HCT116 (cell line): ENCODE measurements around the gene GLRA3. TPM values are rescaled to one million over a fixed set of nuclear protein-coding genes. Genes with fewer than 3 reads are reported as not detected.

Source experiments
- ATAC-seq: fragments of 200-7000 bp; cut with Tn5 transposase; 2 replicates; pipeline ENCODE4 v1.9.1; 2020; ENCODE audit warnings: mild to moderate bottlenecking, moderate library complexity
- BruUV-seq: library from RNA; stranded (reverse); fragments of 400-500 nt; replicated peaks from 2 replicates; lab custom pipeline; 2021; lab: Mats Ljungman, UMichigan
- CTCF ChIA-PET: fragments of 300-600 bp; sonication (Branson Sonifier 250); formaldehyde crosslinking; loops from one replicate; lab custom pipeline; 2021; ENCODE audit warnings: antibody characterized with exemption; lab: Charles Lee
- POLR2A ChIA-PET: fragments of 300-600, 350-600 bp; sonication (Branson Sonifier 250); formaldehyde crosslinking; loops from one replicate; lab custom pipeline; 2021; ENCODE audit warnings: antibody characterized with exemption; lab: Charles Lee
- RAD21 ChIA-PET, 2 experiments: fragments of 300-600 bp; sonication (Branson Sonifier 250); formaldehyde crosslinking; loops; one replicate each; lab custom pipeline; 2023; ENCODE audit warnings: low total read pairs in 2 of 2; ENCODE audit not compliant: uncharacterized antibody in 2 of 2, unreplicated experiment in 2 of 2, low non-redundant PET in 1 of 2; lab: Charles Lee
- DNase-seq: peaks from one replicate; pipeline ENCODE4 v3.0.0-alpha.2; 2010; ENCODE audit warnings: low read depth, low spot score
- H2AFZ ChIP-seq: fragments of 200-600 bp; shearing (Covaris generic), sonication (generic); 2 replicates; pipeline ENCODE4 v1.6.1; 2017; ENCODE audit warnings: low read depth, mixed run types, mixed read lengths, antibody characterized with exemption, low read length; ENCODE audit not compliant: poor library complexity, severe bottlenecking
- H3K27ac ChIP-seq: 2 replicates; pipeline ENCODE4 v1.5.1; 2012; ENCODE audit warnings: low read depth, low read length
- H3K27me3 ChIP-seq: fragments of 200-600 bp; sonication (generic); 2 replicates; pipeline ENCODE4 v1.6.1; 2016; ENCODE audit warnings: mixed run types, low read length, mixed read lengths; ENCODE audit not compliant: insufficient read depth
- H3K36me3 ChIP-seq, 2 experiments: fragments of 200-500 bp in 1 of 2; fragments of 200-600 bp in 1 of 2; sonication (Bioruptor generic) in 1 of 2; sonication (generic) in 1 of 2; 2 replicates each; pipeline versions ENCODE4 v1.5.1 to v1.6.1; 2014 to 2016; ENCODE audit warnings: low read length in 2 of 2, inconsistent platforms in 1 of 2, mixed read lengths in 1 of 2, mixed run types in 1 of 2; ENCODE audit not compliant: insufficient read depth in 2 of 2, control insufficient read depth in 1 of 2
- H3K4me1 ChIP-seq, 2 experiments: fragments of 200-600 bp in 1 of 2; sonication (generic) in 1 of 2; 2 replicates each; pipeline versions ENCODE4 v1.5.1 to v1.6.1; 2012 to 2017; ENCODE audit warnings: low read length in 2 of 2, inconsistent platforms in 1 of 2, mild to moderate bottlenecking in 1 of 2, mixed read lengths in 1 of 2, mixed run types in 1 of 2, moderate library complexity in 1 of 2; ENCODE audit not compliant: insufficient read depth in 2 of 2, control insufficient read depth in 1 of 2
- H3K4me2 ChIP-seq: fragments of 200-600 bp; sonication (generic); 2 replicates; pipeline ENCODE4 v1.6.1; 2017; ENCODE audit warnings: mixed run types, low read length, mixed read lengths
- H3K4me3 ChIP-seq, 2 experiments: fragments of 200-600 bp in 1 of 2; sonication (generic) in 1 of 2; replicated peaks in 1 of 2; 2 replicates each; pipeline ENCODE4 v1.5.1; 2011 to 2016; ENCODE audit warnings: low read length in 2 of 2, control low read depth in 1 of 2, low read depth in 1 of 2, mild to moderate bottlenecking in 1 of 2, mixed read lengths in 1 of 2, mixed run types in 1 of 2
- H3K79me2 ChIP-seq: fragments of 200-600 bp; sonication (generic); 2 replicates; pipeline ENCODE4 v1.6.1; 2017; ENCODE audit warnings: mild to moderate bottlenecking, mixed run types, low read length, moderate library complexity, mixed read lengths; ENCODE audit not compliant: insufficient read depth
- H3K9ac ChIP-seq: fragments of 200-600 bp; sonication (generic); 2 replicates; pipeline ENCODE4 v1.6.1; 2016; ENCODE audit warnings: low read length, mixed read lengths
- H3K9me2 ChIP-seq: fragments of 200-600 bp; sonication (generic), shearing (Covaris generic); 2 replicates; pipeline ENCODE4 v1.6.1; 2017; ENCODE audit warnings: mixed run types, mild to moderate bottlenecking, moderate library complexity; ENCODE audit not compliant: insufficient read depth
- H3K9me3 ChIP-seq, 2 experiments: fragments of 200-500 bp in 1 of 2; fragments of 200-600 bp in 1 of 2; sonication (Bioruptor generic) in 1 of 2; sonication (generic) in 1 of 2; 2 replicates each; pipeline ENCODE4 v1.6.1; 2014 to 2017; ENCODE audit warnings: low read length in 2 of 2, mixed read lengths in 2 of 2, inconsistent platforms in 1 of 2, low read depth in 1 of 2, mild to moderate bottlenecking in 1 of 2, mixed run types in 1 of 2, moderate library complexity in 1 of 2; ENCODE audit not compliant: control insufficient read depth in 1 of 2, insufficient read depth in 1 of 2
- H4K20me1 ChIP-seq: fragments of 200-600 bp; sonication (generic), shearing (Covaris generic); 2 replicates; pipeline ENCODE4 v1.6.1; 2017; ENCODE audit warnings: mixed run types, mild to moderate bottlenecking, moderate library complexity; ENCODE audit not compliant: insufficient read depth
- CEBPB ChIP-seq: IDR thresholded peaks from 2 replicates; pipeline ENCODE4 v1.6.1; 2012; ENCODE audit warnings: low read depth
- ELF1 ChIP-seq: IDR thresholded peaks from 2 replicates; pipeline ENCODE4 v1.6.1; 2012; ENCODE audit warnings: low read depth, borderline replicate concordance
- EZH2phosphoT487 ChIP-seq: fragments of 200-600 bp; IDR thresholded peaks from 2 replicates; pipeline ENCODE4 v1.6.1; 2018; ENCODE audit warnings: antibody characterized with exemption, borderline replicate concordance
- MAX ChIP-seq: IDR thresholded peaks from 2 replicates; pipeline ENCODE4 v1.6.1; 2012
- POLR2AphosphoS5 ChIP-seq: IDR thresholded peaks from 2 replicates; pipeline ENCODE4 v1.6.1; 2011; ENCODE audit warnings: mild to moderate bottlenecking, low read depth, low read length, moderate library complexity
- REST ChIP-seq: IDR thresholded peaks from 2 replicates; pipeline ENCODE4 v1.6.1; 2012; ENCODE audit warnings: low read depth
- SIN3A ChIP-seq: IDR thresholded peaks from 2 replicates; pipeline ENCODE4 v1.6.1; 2012; ENCODE audit warnings: low read depth
- SP1 ChIP-seq: IDR thresholded peaks from 2 replicates; pipeline ENCODE4 v1.6.1; 2012; ENCODE audit warnings: low read depth
- YY1 ChIP-seq: IDR thresholded peaks from 2 replicates; pipeline ENCODE4 v1.6.1; 2011; ENCODE audit warnings: low read length, low read depth, moderate library complexity, mild to moderate bottlenecking; ENCODE audit not compliant: insufficient replicate concordance; ENCODE audit errors: extremely low read depth
- intact Hi-C: fragments of 100-400 bp; cut with micrococcal nuclease; formaldehyde crosslinking; loops from 2 replicates; pipeline ENCODE4 v1.10.0; 2022
- total RNA-seq: library from RNA; stranded (reverse); gene quantifications from one replicate; pipeline ENCODE4 v1.2.1, GENCODE V29; 2021; ENCODE audit not compliant: unreplicated experiment

The GLRA3 gene
- total RNA-seq, 1 experiment from 2014 or later = not detected

- TF ChIP-seq REST = no peak
- TF ChIP-seq ELF1 = no peak
- no peak for TF ChIP-seq POLR2AphosphoS5
- TF ChIP-seq EZH2phosphoT487 = no peak
- TF ChIP-seq MAX = no peak
- TF ChIP-seq YY1 = no peak
These were observed 131.2 kb downstream of the GLRA3 start (continued) for GRCh38 chr4:174697896-174698295.

GRCh38 chr4:174697202-174697601 is 131.8 kb downstream of the GLRA3 start:
- no peaks in the 10 kb centered on the region for H3K27me3 ChIP-seq
- H3K4me3 ChIP-seq = no peak overlapping the region
- no TSS peak for BruUV-seq
- H3K9ac ChIP-seq = no peak overlapping the region
- DNase-seq = no peak
- no peaks in the 10 kb centered on the region for H3K79me2 ChIP-seq
- no peak overlapping the region for H3K27ac ChIP-seq
- H3K9me2 ChIP-seq = no peaks in the 10 kb centered on the region
- no peak overlapping the region for H2AFZ ChIP-seq
- no peaks in the 10 kb centered on the region for H4K20me1 ChIP-seq
- no peaks in the 10 kb centered on the region for H3K36me3 ChIP-seq
- H3K4me1 ChIP-seq = no peaks in the 10 kb centered on the region
- ChIA-PET CTCF (interaction anchor here (0.7 kb wide), 1 partner anchor 67 kb away, joined by 3 read pairs; no protein-coding TSS in a partner anchor), POLR2A (no interaction called here), RAD21 (no interaction called here)
- no peaks in the 10 kb centered on the region for H3K9me3 ChIP-seq
- ATAC-seq = no peak
- H3K4me2 ChIP-seq = no peak overlapping the region
- no peak for TF ChIP-seq SP1
- TF ChIP-seq SIN3A = no peak
- no peak for TF ChIP-seq REST
- TF ChIP-seq CEBPB = no peak
- intact Hi-C loops = no loop called here
